Activated CD4-positive, CD25-positive, alpha-beta regulatory T cell treated with anti-CD3 and anti-CD28 coated beads, Interleukin-2, amount 50 U/mL, for 16 hours (primary cell): ENCODE data around the gene JCAD.
"Not testable (repeated sequence)": the region's sequence is repeated elsewhere in the genome, so short reads cannot be mapped to it uniquely, and the experiment has no call there.

Experiments used
- DNase-seq: peaks from one replicate; pipeline ENCODE4 v3.0.0-alpha.2; 2020; ENCODE audit warnings: low read depth, low spot score

The JCAD gene

GRCh38 chr10:29991382-29991781, 68.0 kb downstream of the JCAD start:
- DNase-seq: no peak

GRCh38 chr10:29987471-29987870, 71.9 kb downstream of the JCAD start:
- DNase-seq: no peak

- DNase-seq: no peak
Observed at GRCh38 chr10:29982997-29983648, 76.3 kb downstream of the JCAD start.

GRCh38 chr10:29981510-29981909, 77.9 kb downstream of the JCAD start:
- no peak for DNase-seq

- no peak for DNase-seq
Observed at GRCh38 chr10:29980084-29980483, 79.3 kb downstream of the JCAD start.

GRCh38 chr10:29979421-29979779, 80.0 kb downstream of the JCAD start:
- not testable (repeated sequence) for DNase-seq

GRCh38 chr10:29977171-29977570, 82.2 kb downstream of the JCAD start:
- no peak for DNase-seq

GRCh38 chr10:29976134-29976533, 83.3 kb downstream of the JCAD start:
- DNase-seq: no peak

GRCh38 chr10:29974773-29975172, 84.6 kb downstream of the JCAD start:
- no peak for DNase-seq

- no peak for DNase-seq
Observed at GRCh38 chr10:29973921-29974320, 85.5 kb downstream of the JCAD start.

- no peak for DNase-seq
Observed at GRCh38 chr10:29970576-29970975, 88.8 kb downstream of the JCAD start.

- no peak for DNase-seq
Observed at GRCh38 chr10:29970012-29970396, 89.4 kb downstream of the JCAD start.

- DNase-seq: no peak
Observed at GRCh38 chr10:29969255-29970011, 90.0 kb downstream of the JCAD start.

- no peak for DNase-seq
Observed at GRCh38 chr10:29968585-29968984, 90.8 kb downstream of the JCAD start.

GRCh38 chr10:29966269-29966668, 93.1 kb downstream of the JCAD start:
- no peak for DNase-seq
